K562 (cell line): ENCODE data around the gene FAM200A. TPM values are rescaled to one million over a fixed set of nuclear protein-coding genes. Genes with fewer than 3 reads are reported as not detected.

Experiments used
- AFF1 ChIP-seq, 2 experiments: fragments of 450-650 bp; IDR thresholded peaks; 2 replicates each; pipeline ENCODE4 v1.6.1; 2018; ENCODE audit warnings: mild to moderate bottlenecking in 2 of 2, low read depth in 1 of 2; ENCODE audit not compliant: partially characterized antibody in 2 of 2
- CBX3 ChIP-seq, 2 experiments: IDR thresholded peaks; 1 replicate in 1 of 2; 2 replicates in 1 of 2; pipeline ENCODE4 v1.6.1; 2012; ENCODE audit warnings: inconsistent platforms in 2 of 2, low read length in 2 of 2, borderline replicate concordance in 1 of 2, control low read depth in 1 of 2
- CHD2 ChIP-seq: IDR thresholded peaks from 2 replicates; pipeline ENCODE4 v1.6.1; 2011; ENCODE audit warnings: low read depth, low read length
- FOS ChIP-seq: IDR thresholded peaks from 3 replicates; pipeline ENCODE4 v1.6.1; 2011; ENCODE audit not compliant: insufficient read length; ENCODE audit errors: extremely low read depth
- GABPB2 ChIP-seq: fragments of 250-450 bp; sonication (Bioruptor Pico); conservative IDR thresholded peaks from 2 replicates; pipeline ENCODE4 v1.5.1; 2021; ENCODE audit warnings: mild to moderate bottlenecking
- HOMEZ ChIP-seq: fragments of 250-450 bp; sonication (Bioruptor Pico); IDR thresholded peaks from 2 replicates; pipeline ENCODE4 v1.4.0; 2020; ENCODE audit warnings: mild to moderate bottlenecking, moderate library complexity
- KAT2B ChIP-seq: IDR thresholded peaks from one replicate; pipeline ENCODE4 v1.6.1; 2012; ENCODE audit warnings: low read depth, mild to moderate bottlenecking, control low read depth, inconsistent platforms, low read length, moderate library complexity
- KDM2B ChIP-seq: fragments of 250-450 bp; sonication (Bioruptor Pico); IDR thresholded peaks from 2 replicates; pipeline ENCODE4 v1.8.0; 2021; ENCODE audit warnings: mild to moderate bottlenecking, moderate library complexity
- KLF13 ChIP-seq: fragments of 450-650 bp; IDR thresholded peaks from 2 replicates; pipeline ENCODE4 v1.6.1; 2016; ENCODE audit warnings: missing genetic modification characterization, low read depth, mild to moderate bottlenecking, missing compliant biosample characterization, moderate library complexity, borderline replicate concordance
- MECOM ChIP-seq: fragments of 250-450 bp; sonication (Bioruptor Pico); IDR thresholded peaks from 2 replicates; pipeline ENCODE4 v1.8.0; 2022; ENCODE audit warnings: inconsistent platforms
- MXD1 ChIP-seq: fragments of 250-450 bp; sonication (Bioruptor Pico); IDR thresholded peaks from 2 replicates; pipeline ENCODE4 v1.8.0; 2021; ENCODE audit warnings: borderline replicate concordance, mild to moderate bottlenecking, moderate library complexity; ENCODE audit not compliant: poor library complexity, severe bottlenecking
- NCOR1 ChIP-seq: fragments of 450-650 bp; IDR thresholded peaks from 2 replicates; pipeline ENCODE4 v1.6.1; 2016; ENCODE audit warnings: mild to moderate bottlenecking, moderate library complexity
- PML ChIP-seq: IDR thresholded peaks from 2 replicates; pipeline ENCODE4 v1.6.1; 2012; ENCODE audit warnings: low read length, inconsistent platforms
- POLR2A ChIP-seq: fragments of 450-650 bp; conservative IDR thresholded peaks from 2 replicates; pipeline ENCODE4 v1.6.1; 2016
- POLR2AphosphoS5 ChIP-seq: IDR thresholded peaks from 2 replicates; pipeline ENCODE4 v1.6.1; 2011; ENCODE audit warnings: mild to moderate bottlenecking, low read depth, low read length, moderate library complexity; ENCODE audit not compliant: control insufficient read depth, insufficient read depth
- RBFOX2 ChIP-seq: fragments of 200-400 bp; formaldehyde crosslinking; IDR thresholded peaks from 2 replicates; pipeline ENCODE4 v1.6.1; 2017; ENCODE audit warnings: low read depth, mild to moderate bottlenecking, low read length, moderate library complexity
- TAF7 ChIP-seq: fragments of 450-650 bp; IDR thresholded peaks from 2 replicates; pipeline ENCODE4 v1.6.1; 2016; ENCODE audit warnings: missing genetic modification characterization, missing compliant biosample characterization
- TCF15 ChIP-seq: fragments of 250-450 bp; sonication (Bioruptor Pico); IDR thresholded peaks from 2 replicates; pipeline ENCODE4 v1.8.0; 2022; ENCODE audit warnings: moderate library complexity, mild to moderate bottlenecking, inconsistent platforms
- TFAM ChIP-seq: fragments of 250-450 bp; sonication (Bioruptor Pico); conservative IDR thresholded peaks from 2 replicates; pipeline ENCODE4 v1.5.0; 2021; ENCODE audit warnings: mild to moderate bottlenecking, moderate library complexity
- ZNF165 ChIP-seq: fragments of 250-450 bp; sonication (Bioruptor Pico); IDR thresholded peaks from 2 replicates; pipeline ENCODE4 v1.4.0; 2020; ENCODE audit warnings: borderline replicate concordance
- ZNF224 ChIP-seq: sonication (generic); formaldehyde crosslinking; IDR thresholded peaks from 2 replicates; pipeline ENCODE4 v1.8.0; 2022; ENCODE audit warnings: mild to moderate bottlenecking, missing genetic modification reagents
- ZNF668 ChIP-seq: fragments of 250-450 bp; sonication (Bioruptor Pico); IDR thresholded peaks from 2 replicates; pipeline ENCODE4 v1.8.0; 2022; ENCODE audit warnings: mild to moderate bottlenecking, inconsistent platforms
- ZNF717 ChIP-seq: fragments of 250-450 bp; sonication (Bioruptor Pico); IDR thresholded peaks from 2 replicates; pipeline ENCODE4 v1.5.0; 2021
- polyA plus RNA-seq, 8 experiments: library from polyadenylated mRNA; depleted of rRNA in 4 of 8; stranded (reverse) in 5 of 8; unstranded in 3 of 8; fragments of >200 nt; fragmentation: Nextera tagmentation in 2 of 8; fragmentation: Illumina TruSeq in 1 of 8; extraction: Ambion mirVana in 2 of 8; extraction: Trizol in 1 of 8; gene quantifications; 2 replicates each; pipeline versions ENCODE4 v1.2.1 to v1.2.3, GENCODE V29; 2011 to 2014; ENCODE audit warnings: inconsistent platforms in 1 of 8, missing spikeins in 1 of 8
- total RNA-seq, 7 experiments: library from RNA; depleted of rRNA in 6 of 7; stranded (reverse); fragments of >200 nt in 6 of 7; fragmentation: Illumina TruSeq in 2 of 7; extraction: Trizol in 2 of 7; gene quantifications; 2 replicates each; pipeline versions ENCODE4 v1.2.1 to v1.2.3, GENCODE V29; 2011 to 2021; ENCODE audit warnings: low replicate concordance in 1 of 7

The FAM200A gene
- total and polyA plus RNA-seq, 9 of the 15 experiments (the other 6 are each of a cell fraction or from before 2014, with no cell fraction given), result 3.3 to 11.2 (median 8.3) TPM

GRCh38 chr7:99499721-99500636, 51.9 kb downstream of the FAM200A start, which contains the start of gene ZNF394 (continued):
- TF ChIP-seq PML (peak; percentile 84), ZNF668 (CRISPR knock-in tag) (no peak), POLR2A (peak; percentile 97), RBFOX2 (peak; percentile 91), FOS (no peak), TCF15 (CRISPR knock-in tag) (no peak), NCOR1 (peak; percentile 13; the same call in 1 of the 2 replicates), ZNF717 (CRISPR knock-in tag) (no peak), CHD2 (no peak), TFAM (CRISPR knock-in tag) (no peak), MECOM (peak; percentile 44; the same call in 1 of the 2 replicates), GABPB2 (CRISPR knock-in tag) (no peak), HOMEZ (CRISPR knock-in tag) (no peak; the same call in 1 of the 2 replicates), TAF7 (peak; percentile 78), CBX3 (IDR thresholded peaks at IDR 0.05; ENCODE audit: borderline replicate concordance in 1 of 2, low read length in 2 of 2) (no peak; a peak in 2 of 3 replicates), KDM2B (no peak), POLR2AphosphoS5 (peak; percentile 96), KLF13 (tag) (no peak), MXD1 (CRISPR knock-in tag) (no peak), ZNF165 (CRISPR knock-in tag) (no peak), ZNF224 (CRISPR knock-in tag) (no peak), KAT2B (no peak), AFF1 (IDR thresholded peaks at IDR 0.05; ENCODE audit: low read depth in 1 of 2, partially characterized antibody in 2 of 2) (peak in 1 of 2 experiments; percentile 81)
